Right cardiac atrium (tissue), 5 donors: ENCODE data around the gene CALR. TPM values are rescaled to one million over a fixed set of nuclear protein-coding genes. Genes with fewer than 3 reads are reported as not detected.
"Not testable (repeated sequence)": the region's sequence is repeated elsewhere in the genome, so short reads cannot be mapped to it uniquely, and the experiment has no call there.

Source experiments
- ATAC-seq, 2 donors: fragments of 200-7000 bp; cut with Tn5 transposase; one replicate each; pipeline versions ENCODE4 v1.8.0 to v1.9.1; 2020; ENCODE audit warnings: moderate library complexity in 2 of 2, mild to moderate bottlenecking in 1 of 2
- DNase-seq, 3 donors: peaks; one replicate each; pipeline ENCODE4 v3.0.0-alpha.2; 2020
- H3K27ac ChIP-seq: one replicate; pipeline ENCODE4 v1.5.1; 2013; ENCODE audit warnings: mild to moderate bottlenecking, low read length, control low read depth, moderate library complexity
- H3K27me3 ChIP-seq: one replicate; pipeline ENCODE4 v1.6.1; 2013; ENCODE audit not compliant: control insufficient read depth, insufficient read depth
- H3K4me1 ChIP-seq: one replicate; pipeline ENCODE4 v1.6.1; 2013; ENCODE audit warnings: low read length; ENCODE audit not compliant: control insufficient read depth, insufficient read depth
- H3K4me3 ChIP-seq: one replicate; pipeline ENCODE4 v1.5.1; 2013; ENCODE audit warnings: low read length, control low read depth
- H3K9me3 ChIP-seq: one replicate; pipeline ENCODE4 v1.6.1; 2013; ENCODE audit warnings: low read length; ENCODE audit not compliant: control insufficient read depth
- WGBS: extraction: QIAGEN DNeasy Blood & Tissue Kit; methylation state at CpG from one replicate; pipeline ENCODE4 v1.1.7; 2013; 5-methylcytosine and 5-hydroxymethylcytosine counted together
- intact Hi-C, 4 donors: fragments of 100-400 bp; cut with DNase I; formaldehyde crosslinking; loops; one replicate each; pipeline versions ENCODE4 v1.11.0 to v1.14.0; 2022 to 2023
- polyA plus RNA-seq: library from polyadenylated mRNA; stranded (reverse); fragments of 200-250 nt; gene quantifications from one replicate; pipeline ENCODE4 v1.2.3, GENCODE V29; 2013
- total RNA-seq, 4 donors: library from RNA; stranded (reverse); fragmentation: NEBNext Ultra II Directional; extraction: Animal tissue kit (Norgen Biotek cat#: 25700); gene quantifications; one replicate each; pipeline ENCODE4 v1.2.1, GENCODE V29; 2021
- donor health status: healthy with polysubstance abuse.
- donor health status: DM: no; HTN: yes; CAD: no.
- donor health status: DM: no; HTN: no; CAD: no.
- donor health status: DM: no; HTN: yes; CAD: no; lungs with severe emphysema.
- donor health status: DM: yes; HTN: yes; CAD: no.

Gene CALR
- total and polyA plus RNA-seq, 5 donors, result 314 to 703 (median 571) TPM

GRCh38 chr19:12969292-12969988 lies 31.0 kb downstream of the CALR start, which contains the start of gene DAND5:
Gene DAND5 (plus strand): TSS chr19:12969576. CDS start chr19:12969661, 85 bp downstream.
- H3K9me3 ChIP-seq, result no peaks in the 10 kb centered on the region
- no peaks in the 10 kb centered on the region for H3K27me3 ChIP-seq
- peak; percentile 41 to 66 for ATAC-seq
- no peak within 1 kb of the TSS for H3K4me3 ChIP-seq
- intact Hi-C loops, result loop anchor here in 1 of 4 donors (10.0 kb wide), 1 partner anchor 85 kb away; the partner anchor contains the start of genes DNASE2 and KLF1
- H3K4me1 ChIP-seq, result no peaks in the 10 kb centered on the region
- DNase-seq, result peak; percentile 53 to 89 (median 67)
- WGBS, result 42% methylated on average over 14 of the region's 14 CpGs
- peak within 1 kb of the TSS; percentile 44 for H3K27ac ChIP-seq

GRCh38 chr19:12970070-12970820 lies 31.8 kb downstream of the CALR start:
- DNase-seq (no peak), ATAC-seq (no peak)
- intact Hi-C loops, result loop anchor here in 2 of 4 donors (10.0 kb wide), 3 partner anchors 295 to 615 kb away; no protein-coding TSS in a partner anchor
- no peaks in the 10 kb centered on the region for H3K27me3 ChIP-seq
- peak overlapping the region; percentile 44 for H3K27ac ChIP-seq
- no peaks in the 10 kb centered on the region for H3K9me3 ChIP-seq
- WGBS, result 83% methylated on average over 7 of the region's 7 CpGs
- H3K4me3 ChIP-seq, result no peak overlapping the region
- no peaks in the 10 kb centered on the region for H3K4me1 ChIP-seq

- Histone ChIP-seq H3K4me1 (no peaks in the 10 kb centered on the region), H3K27ac (no peak overlapping the region), H3K27me3 (no peaks in the 10 kb centered on the region), H3K4me3 (no peak overlapping the region), H3K9me3 (no peaks in the 10 kb centered on the region)
- ATAC-seq (no peak), DNase-seq (peak in 1 of 3 donors; percentile 33)
- intact Hi-C loops, result loop anchor here in 2 of 4 donors (10.0 kb wide), 3 partner anchors 292 to 612 kb away; no protein-coding TSS in a partner anchor
- WGBS, result 77% methylated on average over 16 of the region's 16 CpGs
Measured at GRCh38 chr19:12973236-12973635, 34.8 kb downstream of the CALR start.

GRCh38 chr19:12974301-12975220 lies 36.2 kb downstream of the CALR start:
- H3K4me1 ChIP-seq, result no peaks in the 10 kb centered on the region
- no peaks in the 10 kb centered on the region for H3K9me3 ChIP-seq
- 69% methylated on average over 19 of the region's 19 CpGs for WGBS
- DNase-seq, result peak in 2 of 3 donors; percentile 34 to 57
- no peaks in the 10 kb centered on the region for H3K27me3 ChIP-seq
- intact Hi-C loops, result loop anchor here in 3 of 4 donors (5.0 to 10.0 kb wide), 5 partner anchors 288 to 618 kb away; no protein-coding TSS in a partner anchor
- no peak overlapping the region for H3K27ac ChIP-seq
- ATAC-seq, result no peak
- H3K4me3 ChIP-seq, result no peak overlapping the region

GRCh38 chr19:12975221-12975741 lies 36.9 kb downstream of the CALR start:
- intact Hi-C loops, result loop anchor here in 3 of 4 donors (5.0 to 10.0 kb wide), 5 partner anchors 287 to 617 kb away; no protein-coding TSS in a partner anchor
- no peaks in the 10 kb centered on the region for H3K4me1 ChIP-seq
- no peak overlapping the region for H3K4me3 ChIP-seq
- DNase-seq (peak in 2 of 3 donors; percentile 57 to 64), ATAC-seq (no peak)
- no peaks in the 10 kb centered on the region for H3K27me3 ChIP-seq
- WGBS, result 70% methylated on average over 17 of the region's 17 CpGs
- no peaks in the 10 kb centered on the region for H3K9me3 ChIP-seq
- H3K27ac ChIP-seq, result no peak overlapping the region

GRCh38 chr19:12976109-12976508 lies 37.7 kb downstream of the CALR start:
- peak in 1 of 3 donors; percentile 10 for DNase-seq
- not testable (repeated sequence) for H3K9me3 ChIP-seq, H3K4me3 ChIP-seq, ATAC-seq, H3K27ac ChIP-seq, H3K27me3 ChIP-seq, H3K4me1 ChIP-seq
- intact Hi-C loops, result loop anchor here in 3 of 4 donors (5.0 to 10.0 kb wide), 5 partner anchors 286 to 616 kb away; no protein-coding TSS in a partner anchor
- 83% methylated on average over 7 of the region's 7 CpGs for WGBS

GRCh38 chr19:12979974-12980373 lies 41.6 kb downstream of the CALR start:
- DNase-seq (peak in 1 of 3 donors; percentile 16), ATAC-seq (no peak)
- 95% methylated on average over 3 of the region's 3 CpGs for WGBS
- Histone ChIP-seq H3K27ac (no peak overlapping the region), H3K27me3 (no peaks in the 10 kb centered on the region), H3K9me3 (no peaks in the 10 kb centered on the region), H3K4me1 (peaks cover under 1% of the 10 kb centered on the region), H3K4me3 (no peak overlapping the region)
- intact Hi-C loops, result loop anchor here (2.0 to 10.0 kb wide), 8 partner anchors 85 to 612 kb away; no protein-coding TSS in a partner anchor

- intact Hi-C loops, result loop anchor here in 2 of 4 donors (2.0 to 10.0 kb wide), 3 partner anchors 82 to 112 kb away; no protein-coding TSS in a partner anchor
- Histone ChIP-seq H3K27ac (no peak overlapping the region), H3K9me3 (no peaks in the 10 kb centered on the region), H3K4me3 (no peak overlapping the region), H3K4me1 (peaks cover 3% of the 10 kb centered on the region), H3K27me3 (no peaks in the 10 kb centered on the region)
- 90% methylated on average over 6 of the region's 6 CpGs for WGBS
- no peak for ATAC-seq
- no peak for DNase-seq
Measured at GRCh38 chr19:12982648-12983047, 44.2 kb downstream of the CALR start.

GRCh38 chr19:12983091-12983490 lies 44.7 kb downstream of the CALR start:
- WGBS, result 54% methylated on average over 10 of the region's 10 CpGs
- no peaks in the 10 kb centered on the region for H3K27me3 ChIP-seq
- no peak overlapping the region for H3K4me3 ChIP-seq
- intact Hi-C loops, result loop anchor here in 2 of 4 donors (2.0 to 10.0 kb wide), 3 partner anchors 82 to 112 kb away; no protein-coding TSS in a partner anchor
- H3K4me1 ChIP-seq, result peaks cover 3% of the 10 kb centered on the region
- no peak for ATAC-seq
- H3K27ac ChIP-seq, result no peak overlapping the region
- peak in 1 of 3 donors; percentile 54 for DNase-seq
- H3K9me3 ChIP-seq, result no peaks in the 10 kb centered on the region
